Choroid plexus epithelial cell (primary cell): ENCODE data around the gene NFILZ.

Source experiments
- DNase-seq: peaks from one replicate; pipeline ENCODE4 v3.0.0-alpha.2; 2010; ENCODE audit warnings: low read depth
- H3K4me3 ChIP-seq: 2 replicates; pipeline ENCODE4 v1.5.1; 2011; ENCODE audit warnings: low read depth, mild to moderate bottlenecking, control low read depth, low read length, moderate library complexity
- CTCF ChIP-seq: conservative IDR thresholded peaks from 2 replicates; pipeline ENCODE4 v1.5.1; 2011; ENCODE audit warnings: low read depth, mild to moderate bottlenecking, control low read depth, inconsistent platforms, low read length, moderate library complexity

NFILZ gene

DNA sequence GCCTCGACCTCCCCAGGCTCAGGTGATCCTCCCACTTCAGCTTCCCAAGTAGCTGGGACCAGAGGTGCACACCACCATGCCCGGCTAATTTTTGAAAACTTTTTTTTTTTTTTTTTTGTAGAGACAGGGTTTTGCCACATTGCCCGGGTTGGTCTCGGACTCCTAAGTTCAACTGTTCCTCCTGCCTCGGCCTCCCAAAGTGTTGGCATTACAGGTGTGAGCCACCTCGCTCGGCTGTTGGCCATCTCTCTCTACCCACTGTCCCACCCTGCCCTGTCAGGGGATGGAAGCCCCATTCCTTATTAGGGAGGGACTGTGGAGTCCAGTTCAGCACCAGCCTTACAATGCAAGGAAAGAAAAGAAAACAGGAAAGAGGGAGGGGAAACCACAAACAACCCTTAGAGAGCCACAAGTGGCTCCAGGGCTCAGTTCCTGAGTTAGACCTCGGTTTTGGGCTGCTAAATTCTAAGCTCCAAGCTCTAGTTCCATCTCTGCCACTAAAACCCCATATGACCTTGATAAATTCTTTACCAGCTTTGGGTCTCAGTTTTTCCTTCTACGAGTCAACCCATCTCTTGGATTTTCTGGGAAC lies 36.5 kb downstream of the NFILZ start:
- DNase-seq = no peak
- no peak for TF ChIP-seq CTCF
- no peak overlapping the region for H3K4me3 ChIP-seq

DNA sequence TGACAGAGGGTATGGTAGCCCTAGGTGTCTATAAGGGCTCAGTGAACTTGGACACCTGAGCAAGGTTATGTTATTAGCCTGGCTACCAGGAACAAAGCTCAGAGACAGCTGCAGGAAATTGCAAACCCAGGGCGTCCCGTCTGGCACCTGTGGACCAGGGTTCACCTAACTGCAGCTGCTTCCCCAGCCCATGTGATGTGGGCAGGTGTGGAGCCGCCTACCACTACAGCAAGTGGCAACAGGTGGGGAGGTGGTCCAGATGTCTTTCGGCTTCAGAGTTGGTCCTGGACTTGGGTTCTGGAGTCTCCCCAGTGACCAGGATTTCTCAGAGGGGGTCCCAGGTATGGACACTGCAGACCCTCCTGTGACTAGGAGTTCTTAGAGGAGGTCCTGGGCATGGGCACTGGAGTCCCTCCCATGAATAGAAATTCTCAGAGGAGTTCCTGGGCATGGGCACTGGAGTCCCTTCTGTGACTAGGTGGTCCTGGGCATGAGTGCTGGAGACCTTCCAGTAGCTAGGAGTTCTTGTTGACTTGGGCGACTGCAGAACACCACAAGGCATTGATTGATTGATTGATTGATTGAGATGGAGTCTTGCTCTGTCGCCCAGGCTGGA lies 43.0 kb downstream of the NFILZ start:
- TF ChIP-seq CTCF = no peak
- DNase-seq = no peak
- H3K4me3 ChIP-seq = no peak overlapping the region

DNA sequence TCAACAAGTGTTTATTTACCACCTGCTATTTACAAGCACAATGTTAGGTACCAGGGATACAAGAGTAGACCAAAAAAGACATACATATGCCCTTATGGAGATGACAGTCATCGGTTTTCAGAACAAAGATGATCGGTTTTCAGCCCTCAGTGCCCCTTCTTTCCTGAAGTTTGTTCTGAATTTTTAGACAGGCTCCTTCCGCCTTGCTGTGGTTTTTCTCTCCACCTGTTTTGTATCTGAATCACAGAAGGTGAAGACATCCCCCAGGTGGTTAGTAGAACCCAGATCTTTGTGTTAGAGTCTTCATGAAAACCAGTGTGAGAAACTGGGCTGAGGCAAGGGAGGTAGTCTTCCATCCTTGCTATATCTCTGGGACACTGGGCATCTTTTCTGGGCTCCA lies 44.6 kb downstream of the NFILZ start:
- TF ChIP-seq CTCF = no peak
- DNase-seq = no peak
- H3K4me3 ChIP-seq = no peak overlapping the region

DNA sequence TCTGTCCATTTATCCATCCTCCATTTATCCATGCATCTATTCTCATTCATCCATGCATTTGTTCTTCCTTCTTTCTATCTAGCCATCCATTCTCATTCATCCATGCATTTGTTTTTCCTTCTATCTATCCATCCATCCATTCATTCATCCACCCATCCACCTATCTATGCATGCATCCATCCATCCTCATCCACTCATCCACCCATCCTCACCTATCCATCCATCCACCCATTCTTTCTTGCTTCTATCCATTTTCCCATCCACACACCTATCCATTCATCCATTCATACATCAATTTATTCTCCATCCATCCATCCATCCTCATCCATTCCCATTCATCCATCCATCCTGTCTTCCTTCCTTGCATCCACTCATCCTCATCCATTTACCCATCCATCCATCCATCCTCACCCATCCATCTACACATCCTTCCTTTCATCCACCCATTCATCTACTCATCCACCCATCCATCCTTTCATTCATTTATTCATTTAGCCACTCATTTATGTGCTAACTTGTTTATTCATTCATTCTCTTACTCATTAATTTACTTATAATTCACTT lies 47.9 kb downstream of the NFILZ start:
- no peak for TF ChIP-seq CTCF
- no peak for DNase-seq
- no peak overlapping the region for H3K4me3 ChIP-seq
